ENCODE data around the gene GPR160.

The GPR160 gene

DNA sequence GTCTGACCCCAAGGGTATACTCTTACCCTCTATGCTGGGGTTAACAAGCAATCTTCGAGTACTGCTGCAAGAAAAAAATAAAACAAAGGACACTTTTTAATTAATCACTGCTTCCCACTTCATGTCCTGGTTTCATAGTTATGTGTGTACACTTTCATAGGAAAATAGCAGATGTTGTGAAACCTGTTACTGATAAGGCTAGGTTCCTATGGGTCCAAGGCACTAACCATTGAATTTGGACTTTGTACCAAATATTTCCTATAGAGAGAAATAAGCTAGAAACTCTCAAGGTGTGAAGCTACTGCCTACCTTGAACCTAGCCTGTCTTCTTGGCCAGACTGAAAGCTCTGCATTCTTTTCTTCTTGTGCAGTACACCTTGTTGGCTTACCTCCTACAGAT, 14.6 kb upstream of the GPR160 start:
- no peak for DNase-seq (ENCODE audit: low spot score)
- no peak for TF ChIP-seq CTCF (conservative IDR thresholded peaks at IDR 0.05; ENCODE audit: low read depth)
- ChIA-PET POLR2A (ENCODE audit: low non-redundant PET) (no interaction called here), CTCF (interaction anchor here (0.6 kb wide), 1 partner anchor 407 kb away, joined by 4 read pairs; no protein-coding TSS in a partner anchor)
- H3K27ac ChIP-seq = no peak overlapping the region

GRCh38 chr3:170024581-170024980, 13.2 kb upstream of the GPR160 start:
- POLR2A ChIA-PET (ENCODE audit: low non-redundant PET) = no interaction called here
- no peak overlapping the region for H3K27ac ChIP-seq
- no peak for TF ChIP-seq CTCF (conservative IDR thresholded peaks at IDR 0.05; ENCODE audit: low read depth)
- CTCF ChIA-PET = interaction anchor here (0.7 kb wide), 1 partner anchor 255 kb away, joined by 3 read pairs; the partner anchor contains the start of gene ACTRT3
- DNase-seq (ENCODE audit: low spot score) = no peak

DNA sequence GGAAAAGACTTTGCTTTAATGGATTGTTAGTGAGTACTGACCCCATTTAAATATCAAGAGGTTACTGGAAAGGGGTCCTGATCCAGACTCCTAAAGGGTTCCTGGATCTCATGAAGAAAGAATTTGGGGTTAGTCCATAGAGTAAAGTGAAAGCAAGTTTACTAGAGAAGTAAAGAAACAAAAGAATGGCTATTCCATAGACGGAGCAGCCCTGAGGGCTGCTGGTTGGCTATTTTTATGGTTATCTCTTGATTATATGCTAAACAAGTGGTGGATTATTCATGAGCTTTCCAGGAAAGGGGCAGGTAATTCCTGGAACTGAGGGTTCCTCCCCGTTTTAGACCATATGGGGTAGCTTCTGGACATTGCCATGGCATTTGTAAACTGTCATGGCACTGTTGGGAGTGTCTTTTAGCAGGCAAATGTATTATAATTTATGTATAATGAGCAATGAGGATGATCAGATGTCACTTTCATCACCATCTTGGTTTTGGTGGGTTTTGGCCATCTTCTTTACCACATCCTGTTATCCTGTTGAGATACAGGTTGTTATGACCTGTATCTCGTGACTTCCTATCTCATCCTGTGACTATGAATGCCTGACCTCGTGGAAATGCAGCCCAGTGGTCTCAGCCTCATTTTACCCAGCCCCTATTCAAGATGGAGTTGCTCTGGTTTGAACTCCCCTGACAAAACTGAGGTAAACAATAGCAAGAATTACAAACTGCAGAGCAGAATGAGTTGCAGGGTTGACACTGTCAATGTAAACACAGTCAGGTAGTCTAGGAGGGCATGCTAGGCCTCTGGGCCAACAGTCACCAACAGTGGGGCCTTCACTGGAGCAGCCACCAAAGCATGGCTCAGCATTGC, 10.3 kb upstream of the GPR160 start:
- ChIA-PET POLR2A (ENCODE audit: low non-redundant PET) (no interaction called here), CTCF (no interaction called here)
- no peak for TF ChIP-seq CTCF (conservative IDR thresholded peaks at IDR 0.05; ENCODE audit: low read depth)
- DNase-seq (ENCODE audit: low spot score) = no peak
- no peak overlapping the region for H3K27ac ChIP-seq

- no peak overlapping the region for H3K27ac ChIP-seq
- ChIA-PET POLR2A (ENCODE audit: low non-redundant PET) (no interaction called here), CTCF (no interaction called here)
- no peak for DNase-seq (ENCODE audit: low spot score)
- TF ChIP-seq CTCF (conservative IDR thresholded peaks at IDR 0.05; ENCODE audit: low read depth) = no peak
Measured at GRCh38 chr3:170033489-170033888, 4.3 kb upstream of the GPR160 start.

DNA sequence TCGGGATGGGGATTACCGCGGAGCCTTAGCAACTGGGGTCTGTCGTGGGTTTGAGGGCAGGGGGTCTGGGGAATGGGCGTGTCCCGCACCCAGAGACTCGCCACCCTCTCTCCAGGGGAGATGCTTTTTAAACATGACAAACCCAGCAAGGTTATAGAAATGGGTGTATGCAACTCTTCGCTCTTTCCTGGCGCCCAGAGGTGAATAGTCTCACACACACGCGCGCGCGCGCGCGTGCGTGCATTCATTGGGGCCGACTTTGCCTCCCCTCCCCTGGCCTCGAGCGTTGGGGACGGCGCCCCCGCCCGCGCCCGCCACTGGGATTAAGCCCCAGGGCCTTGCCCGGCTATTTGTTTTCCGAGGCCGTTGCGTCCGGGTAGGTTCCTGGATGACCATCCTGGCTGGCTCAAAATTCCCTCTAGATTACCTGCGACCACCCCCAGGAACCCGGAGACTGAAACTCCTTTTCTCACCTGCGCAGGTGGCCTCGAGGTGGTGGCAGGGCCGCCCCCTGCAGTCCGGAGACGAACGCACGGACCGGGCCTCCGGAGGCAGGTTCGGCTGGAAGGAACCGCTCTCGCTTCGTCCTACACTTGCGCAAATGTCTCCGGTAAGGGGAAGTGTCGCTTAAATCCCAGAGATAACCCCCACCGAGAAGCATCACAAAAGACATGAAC, 777 bp downstream of the GPR160 start:
- POLR2A ChIA-PET (ENCODE audit: low non-redundant PET) = no interaction called here
- no peak for TF ChIP-seq CTCF (conservative IDR thresholded peaks at IDR 0.05; ENCODE audit: low read depth)
- no peak overlapping the region for H3K27ac ChIP-seq
- CTCF ChIA-PET = no interaction called here
- no peak for DNase-seq (ENCODE audit: low spot score)

GRCh38 chr3:170040418-170040817, 2.6 kb downstream of the GPR160 start:
- ChIA-PET POLR2A (ENCODE audit: low non-redundant PET) (no interaction called here), CTCF (interaction anchor here (0.7 kb wide), 1 partner anchor 9 kb away, joined by 3 read pairs; no protein-coding TSS in a partner anchor)
- no peak for TF ChIP-seq CTCF (conservative IDR thresholded peaks at IDR 0.05; ENCODE audit: low read depth)
- H3K27ac ChIP-seq = no peak overlapping the region
- DNase-seq (ENCODE audit: low spot score) = no peak

Measured in RWPE1 (cell line).